Measurements from ENCODE around the gene PNISR. TPM values are rescaled to one million over a fixed set of nuclear protein-coding genes. Genes with fewer than 3 reads are reported as not detected.

PNISR gene, protein sequence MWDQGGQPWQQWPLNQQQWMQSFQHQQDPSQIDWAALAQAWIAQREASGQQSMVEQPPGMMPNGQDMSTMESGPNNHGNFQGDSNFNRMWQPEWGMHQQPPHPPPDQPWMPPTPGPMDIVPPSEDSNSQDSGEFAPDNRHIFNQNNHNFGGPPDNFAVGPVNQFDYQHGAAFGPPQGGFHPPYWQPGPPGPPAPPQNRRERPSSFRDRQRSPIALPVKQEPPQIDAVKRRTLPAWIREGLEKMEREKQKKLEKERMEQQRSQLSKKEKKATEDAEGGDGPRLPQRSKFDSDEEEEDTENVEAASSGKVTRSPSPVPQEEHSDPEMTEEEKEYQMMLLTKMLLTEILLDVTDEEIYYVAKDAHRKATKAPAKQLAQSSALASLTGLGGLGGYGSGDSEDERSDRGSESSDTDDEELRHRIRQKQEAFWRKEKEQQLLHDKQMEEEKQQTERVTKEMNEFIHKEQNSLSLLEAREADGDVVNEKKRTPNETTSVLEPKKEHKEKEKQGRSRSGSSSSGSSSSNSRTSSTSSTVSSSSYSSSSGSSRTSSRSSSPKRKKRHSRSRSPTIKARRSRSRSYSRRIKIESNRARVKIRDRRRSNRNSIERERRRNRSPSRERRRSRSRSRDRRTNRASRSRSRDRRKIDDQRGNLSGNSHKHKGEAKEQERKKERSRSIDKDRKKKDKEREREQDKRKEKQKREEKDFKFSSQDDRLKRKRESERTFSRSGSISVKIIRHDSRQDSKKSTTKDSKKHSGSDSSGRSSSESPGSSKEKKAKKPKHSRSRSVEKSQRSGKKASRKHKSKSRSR
- total RNA-seq (2022), result 69.5 and 81.5 TPM in 2 replicates
- percentile 96 among the genes with signal in this experiment for Bru-seq, nascent RNA
- BruChase-seq, experiment 1, labeled RNA remaining after a 2-hour chase, result percentile 97 among the genes with signal in this experiment
- percentile 94 among the genes with signal in this experiment for BruChase-seq, experiment 2, labeled RNA remaining after a 6-hour chase
- long read RNA-seq, full-length matches to known transcripts, result 24 of 68 reads
- long read RNA-seq, partial matches to known transcripts, result 10 of 68 reads
- long read RNA-seq, other reads (novel, unspliced or antisense), result 34 of 68 reads

DNA sequence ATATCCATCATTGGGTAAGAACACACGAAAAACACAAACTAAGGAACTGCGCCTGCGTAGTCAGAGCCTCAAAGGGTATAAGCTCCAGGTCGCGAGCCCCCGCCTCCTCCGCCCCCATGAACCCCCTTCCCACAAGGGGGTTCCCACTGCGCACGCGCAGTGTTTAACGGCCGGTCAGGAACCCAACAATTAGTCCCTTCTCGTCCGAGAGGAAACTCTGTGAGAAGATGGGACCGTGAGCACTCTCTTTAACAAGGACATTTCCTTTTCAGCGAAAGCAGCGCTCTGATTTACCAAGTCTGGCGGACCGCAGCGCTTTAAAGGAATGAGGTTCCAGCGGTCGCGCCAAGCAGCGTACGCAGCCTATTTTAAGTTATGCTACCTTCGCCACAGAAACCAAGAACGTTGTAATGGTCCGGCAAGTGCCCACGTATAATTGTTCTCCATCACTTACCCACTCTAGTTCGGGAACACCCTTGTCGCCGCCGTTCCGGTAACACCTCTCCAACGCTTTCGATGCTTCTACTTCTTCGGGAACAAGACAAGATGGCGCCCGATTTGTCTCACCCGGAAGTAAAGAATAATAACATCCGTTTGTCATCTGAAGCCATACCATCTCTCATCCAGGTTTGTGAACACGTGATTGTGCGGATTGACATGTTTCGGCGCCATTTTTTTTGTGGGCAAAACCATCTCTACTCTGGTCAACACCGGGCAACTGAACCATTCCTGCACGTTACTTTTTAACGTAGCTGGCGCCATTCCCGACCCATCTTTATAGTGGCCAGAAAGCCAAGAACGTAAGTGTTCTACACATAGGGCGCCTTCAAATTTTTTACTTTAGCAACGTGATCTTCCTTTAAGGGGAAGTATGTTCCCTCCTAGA lies at the start of gene PNISR:
PNISR (minus strand) TSS at position 548 of the 886 bp plus-strand sequence. CDS start 10,649 bp downstream, outside the sequence.
- Histone ChIP-seq H3K4me1 (peaks cover 13% of the 10 kb centered on the region), H3K27me3 (replicated peaks; ENCODE audit: control insufficient read depth, insufficient read depth, low read length) (no peaks in the 10 kb centered on the region), H3K9me3 (no peaks in the 10 kb centered on the region), H3K4me3 (ENCODE audit: low read depth, low read length) (peak within 1 kb of the TSS; percentile 73), H3K36me3 (ENCODE audit: control insufficient read depth, insufficient read depth, low read length) (no peaks in the 10 kb centered on the region)
- ChIA-PET POLR2A (interaction anchor here (0.5 to 1.3 kb wide), 5 partner anchors 10 to 490 kb away, joined by 3 to 17 read pairs (median 4); partner anchors contain the start of genes CCNC and COQ3), CTCF (interaction anchor here (1.1 to 1.4 kb wide), 3 partner anchors 31 to 95 kb away, joined by 5 to 8 read pairs (median 5); partner anchors contain the start of gene COQ3)
- Mint-ChIP-seq H3K4me1 (ENCODE audit: low read depth, unreplicated experiment) (peaks cover 8% of the 10 kb centered on the region), H3K4me3 (ENCODE audit: unreplicated experiment) (peak within 1 kb of the TSS; percentile 97), H3K27me3 (ENCODE audit: insufficient read depth, unreplicated experiment) (no peaks in the 10 kb centered on the region), H3K27ac (ENCODE audit: unreplicated experiment) (peak within 1 kb of the TSS; percentile 99), H3K9me3 (ENCODE audit: unreplicated experiment) (no peaks in the 10 kb centered on the region), H3K36me3 (ENCODE audit: insufficient read depth, unreplicated experiment) (peaks cover 40% of the 10 kb centered on the region)
- intact Hi-C loops (cut with micrococcal nuclease; ENCODE audit: unreplicated experiment), result loop anchor here (1.0 to 5.0 kb wide), 6 partner anchors 32 to 143 kb away; partner anchors contain the start of genes CCNC and USP45
- TSS peak; percentile 52 for BruUV-seq (replicated peaks)
- DNase-seq, result peak; percentile 91 to 94
- TF ChIP-seq, protein P1, sequence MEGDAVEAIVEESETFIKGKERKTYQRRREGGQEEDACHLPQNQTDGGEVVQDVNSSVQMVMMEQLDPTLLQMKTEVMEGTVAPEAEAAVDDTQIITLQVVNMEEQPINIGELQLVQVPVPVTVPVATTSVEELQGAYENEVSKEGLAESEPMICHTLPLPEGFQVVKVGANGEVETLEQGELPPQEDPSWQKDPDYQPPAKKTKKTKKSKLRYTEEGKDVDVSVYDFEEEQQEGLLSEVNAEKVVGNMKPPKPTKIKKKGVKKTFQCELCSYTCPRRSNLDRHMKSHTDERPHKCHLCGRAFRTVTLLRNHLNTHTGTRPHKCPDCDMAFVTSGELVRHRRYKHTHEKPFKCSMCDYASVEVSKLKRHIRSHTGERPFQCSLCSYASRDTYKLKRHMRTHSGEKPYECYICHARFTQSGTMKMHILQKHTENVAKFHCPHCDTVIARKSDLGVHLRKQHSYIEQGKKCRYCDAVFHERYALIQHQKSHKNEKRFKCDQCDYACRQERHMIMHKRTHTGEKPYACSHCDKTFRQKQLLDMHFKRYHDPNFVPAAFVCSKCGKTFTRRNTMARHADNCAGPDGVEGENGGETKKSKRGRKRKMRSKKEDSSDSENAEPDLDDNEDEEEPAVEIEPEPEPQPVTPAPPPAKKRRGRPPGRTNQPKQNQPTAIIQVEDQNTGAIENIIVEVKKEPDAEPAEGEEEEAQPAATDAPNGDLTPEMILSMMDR (IDR thresholded peaks at IDR 0.05; ENCODE audit: insufficient read depth in 1 of 2, low read depth in 1 of 2, low read length in 1 of 2, severe bottlenecking in 1 of 2, unreplicated experiment in 1 of 2), result no peak

GRCh38 chr6:99473730-99474129 lies 48.6 kb upstream of the PNISR start:
- H3K4me3 Mint-ChIP-seq (ENCODE audit: unreplicated experiment), result no peak overlapping the region
- H3K9me3 Mint-ChIP-seq (ENCODE audit: unreplicated experiment), result no peaks in the 10 kb centered on the region
- Histone ChIP-seq H3K9me3 (no peaks in the 10 kb centered on the region), H3K27me3 (replicated peaks; ENCODE audit: control insufficient read depth, insufficient read depth, low read length) (no peaks in the 10 kb centered on the region), H3K36me3 (ENCODE audit: control insufficient read depth, insufficient read depth, low read length) (0 out of 2 replicates have a peak, but pooled peaks cover 1% of the 10 kb centered on the region), H3K4me3 (ENCODE audit: low read depth, low read length) (no peak overlapping the region), H3K4me1 (no peaks in the 10 kb centered on the region)
- intact Hi-C loops (cut with micrococcal nuclease; ENCODE audit: unreplicated experiment), result no loop called here
- CTCF ChIA-PET, result no interaction called here
- no TSS peak for BruUV-seq (replicated peaks)
- no peaks in the 10 kb centered on the region for H3K4me1 Mint-ChIP-seq (ENCODE audit: low read depth, unreplicated experiment)
- no peaks in the 10 kb centered on the region for H3K27me3 Mint-ChIP-seq (ENCODE audit: insufficient read depth, unreplicated experiment)
- TF ChIP-seq, protein P1 (IDR thresholded peaks at IDR 0.05; ENCODE audit: insufficient read depth in 1 of 2, low read depth in 1 of 2, low read length in 1 of 2, severe bottlenecking in 1 of 2, unreplicated experiment in 1 of 2), result no peak
- peaks cover 9% of the 10 kb centered on the region for H3K36me3 Mint-ChIP-seq (ENCODE audit: insufficient read depth, unreplicated experiment)
- no peak overlapping the region for H3K27ac Mint-ChIP-seq (ENCODE audit: unreplicated experiment)
- POLR2A ChIA-PET, result no interaction called here
- DNase-seq, result no peak

Measured in Caco-2 (cell line).